Measurements from ENCODE around the gene SH3BP4.

Gene SH3BP4

DNA sequence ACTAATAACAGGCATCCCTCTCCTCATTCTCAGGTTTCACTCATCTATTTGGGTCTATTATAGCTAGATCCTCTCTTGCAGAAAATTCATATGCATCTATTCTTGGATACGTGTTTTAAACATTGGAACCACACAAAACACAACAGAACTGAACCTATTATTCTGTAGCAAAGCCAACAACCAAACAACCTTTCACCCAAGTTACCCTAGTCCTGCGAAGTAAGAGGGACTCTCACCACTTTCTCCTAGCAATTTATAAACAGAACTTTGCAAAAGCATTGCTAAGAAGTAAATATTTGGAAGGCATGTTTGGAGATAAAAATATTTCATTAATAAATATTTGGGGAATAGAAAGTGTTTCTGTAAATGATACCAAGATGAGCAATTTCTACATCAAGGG lies 20.4 kb upstream of the SH3BP4 start:
- TF ChIP-seq CTCF (conservative IDR thresholded peaks at IDR 0.05): no peak
- no peak overlapping the region for H3K27ac ChIP-seq

DNA sequence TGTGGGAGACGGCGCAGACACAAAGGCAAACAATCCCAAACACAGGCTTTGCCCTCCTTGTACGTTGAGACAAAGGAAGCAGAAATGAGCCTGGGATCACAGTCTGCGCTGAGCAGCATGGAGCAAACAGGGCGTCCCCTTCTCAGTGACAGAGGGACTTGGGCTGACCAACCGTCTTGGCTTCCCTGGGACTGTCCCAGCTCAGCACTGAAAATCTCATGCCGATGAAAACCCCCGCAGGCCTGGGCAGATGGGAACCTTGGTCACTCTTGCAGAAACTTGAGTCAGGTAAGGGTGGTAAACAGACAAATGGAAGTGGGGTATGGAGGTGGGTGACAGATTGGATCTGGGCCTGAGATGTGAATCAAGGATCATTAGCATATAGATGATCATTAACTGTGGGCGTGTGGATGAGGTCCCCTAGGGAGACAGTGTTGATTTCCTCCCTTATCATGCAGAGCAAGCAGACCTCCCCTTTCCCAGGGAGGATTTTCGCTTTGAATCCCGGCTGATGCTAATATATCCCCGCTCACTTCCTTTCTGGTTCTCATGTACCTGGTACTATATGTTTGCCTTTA lies 19.1 kb upstream of the SH3BP4 start:
- TF ChIP-seq CTCF (conservative IDR thresholded peaks at IDR 0.05): no peak
- no peak overlapping the region for H3K27ac ChIP-seq

- TF ChIP-seq CTCF (conservative IDR thresholded peaks at IDR 0.05): no peak
- no peak overlapping the region for H3K27ac ChIP-seq
Observed at GRCh38 chr2:234935311-234935710, 16.5 kb upstream of the SH3BP4 start.

GRCh38 chr2:234939576-234939975 lies 12.2 kb upstream of the SH3BP4 start:
- no peak overlapping the region for H3K27ac ChIP-seq
- no peak for TF ChIP-seq CTCF (conservative IDR thresholded peaks at IDR 0.05)

GRCh38 chr2:234939996-234940395 lies 11.8 kb upstream of the SH3BP4 start:
- H3K27ac ChIP-seq: no peak overlapping the region
- TF ChIP-seq CTCF (conservative IDR thresholded peaks at IDR 0.05): no peak

DNA sequence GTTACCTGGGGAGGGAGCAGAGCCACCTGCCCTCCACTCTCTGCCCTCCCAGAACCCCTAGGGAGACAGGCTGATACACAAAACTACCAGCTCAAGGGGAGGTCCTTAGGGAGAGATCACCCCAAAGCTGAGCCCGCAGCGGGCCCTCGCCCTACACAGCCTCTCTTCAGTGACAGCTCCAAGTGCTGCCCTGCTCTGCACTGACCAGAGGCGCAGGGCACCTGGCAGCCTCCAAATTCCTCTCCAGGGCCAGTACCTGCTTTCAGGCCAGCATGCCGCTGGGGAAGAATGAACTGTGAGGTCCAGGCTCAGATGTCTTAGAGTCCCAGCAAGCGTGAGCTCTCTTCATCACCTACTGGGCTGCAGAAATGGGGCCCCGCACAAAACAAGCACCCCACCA lies 11.3 kb upstream of the SH3BP4 start:
- H3K27ac ChIP-seq: no peak overlapping the region
- no peak for TF ChIP-seq CTCF (conservative IDR thresholded peaks at IDR 0.05)

- no peak for TF ChIP-seq CTCF (conservative IDR thresholded peaks at IDR 0.05)
- H3K27ac ChIP-seq: no peak overlapping the region
Observed at GRCh38 chr2:234945339-234945873, 6.4 kb upstream of the SH3BP4 start.

Measured in VCaP (cell line).